T-helper 2 cell treated with Interferon-gamma antibody and Interleukin-4, amounts not matched to agents 5 μg/mL and 100 μg/mL, for 36 hours (primary cell): ENCODE measurements around the gene CPED1.
"Not testable (repeated sequence)": the region's sequence is repeated elsewhere in the genome, so short reads cannot be mapped to it uniquely, and the experiment has no call there.

ENCODE experiments used
- DNase-seq: peaks from one replicate; pipeline ENCODE4 v3.0.0; 2021; ENCODE audit warnings: low spot score
- H3K27ac Mint-ChIP-seq: one replicate; pipeline ENCODE4 v1.8.0; 2021; ENCODE audit warnings: mild to moderate bottlenecking, mixed read lengths
- H3K27me3 Mint-ChIP-seq: one replicate; pipeline ENCODE4 v1.8.0; 2021; ENCODE audit warnings: low read depth, mixed read lengths
- H3K36me3 Mint-ChIP-seq: one replicate; pipeline ENCODE4 v1.8.0; 2021; ENCODE audit warnings: low read depth, mixed read lengths
- H3K4me1 Mint-ChIP-seq: one replicate; pipeline ENCODE4 v1.8.0; 2021; ENCODE audit warnings: low read depth, mixed read lengths
- H3K4me3 Mint-ChIP-seq: one replicate; pipeline ENCODE4 v1.8.0; 2022; ENCODE audit warnings: mild to moderate bottlenecking, moderate library complexity, mixed read lengths
- H3K9me3 Mint-ChIP-seq: one replicate; pipeline ENCODE4 v1.8.0; 2021; ENCODE audit warnings: mixed read lengths

Gene CPED1

GRCh38 chr7:121024611-121025010, 36.1 kb downstream of the CPED1 start:
- Mint-ChIP-seq H3K4me3 (no peak overlapping the region), H3K27me3 (peaks cover 7% of the 10 kb centered on the region), H3K4me1 (no peaks in the 10 kb centered on the region), H3K9me3 (no peaks in the 10 kb centered on the region), H3K36me3 (no peaks in the 10 kb centered on the region), H3K27ac (no peak overlapping the region)
- DNase-seq: no peak

- Mint-ChIP-seq H3K9me3 (no peaks in the 10 kb centered on the region), H3K36me3 (no peaks in the 10 kb centered on the region), H3K4me1 (no peaks in the 10 kb centered on the region), H3K27ac (no peak overlapping the region), H3K4me3 (no peak overlapping the region), H3K27me3 (peaks cover 7% of the 10 kb centered on the region)
- DNase-seq: no peak
Observed at GRCh38 chr7:121026159-121026558, 37.6 kb downstream of the CPED1 start.

DNA sequence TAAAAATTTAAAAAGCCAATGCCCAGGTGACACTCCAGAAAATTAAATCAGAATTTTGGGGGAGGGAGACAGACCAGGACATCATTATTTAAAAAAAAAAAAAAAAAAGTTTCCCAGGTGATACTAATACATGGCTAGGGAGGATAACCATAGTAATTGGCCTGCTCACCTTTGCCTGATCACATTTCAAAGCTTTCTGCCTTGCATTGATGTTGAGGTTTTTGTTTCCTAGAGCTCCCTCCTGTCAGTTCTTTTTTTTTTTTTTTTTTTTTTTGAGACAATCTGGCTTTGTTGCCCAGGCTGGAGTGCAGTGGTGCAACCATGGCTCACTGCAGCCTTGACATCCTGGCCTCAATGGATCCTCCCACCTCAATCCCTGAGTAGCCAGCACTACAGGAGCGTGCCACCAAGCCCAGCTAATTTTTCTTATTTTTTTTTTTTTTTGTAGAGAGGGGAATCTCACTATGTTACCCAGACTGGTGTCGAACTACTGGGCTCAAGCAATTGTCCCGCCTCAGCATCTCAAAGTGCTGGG, 38.1 kb downstream of the CPED1 start:
- no peak overlapping the region for H3K27ac Mint-ChIP-seq
- H3K4me1 Mint-ChIP-seq: no peaks in the 10 kb centered on the region
- no peaks in the 10 kb centered on the region for H3K36me3 Mint-ChIP-seq
- peaks cover 7% of the 10 kb centered on the region for H3K27me3 Mint-ChIP-seq
- H3K9me3 Mint-ChIP-seq: no peaks in the 10 kb centered on the region
- DNase-seq: no peak
- H3K4me3 Mint-ChIP-seq: no peak overlapping the region

GRCh38 chr7:121027761-121028669, 39.5 kb downstream of the CPED1 start:
- peaks cover 7% of the 10 kb centered on the region for H3K27me3 Mint-ChIP-seq
- no peak for DNase-seq
- H3K36me3 Mint-ChIP-seq: no peaks in the 10 kb centered on the region
- no peaks in the 10 kb centered on the region for H3K9me3 Mint-ChIP-seq
- H3K27ac Mint-ChIP-seq: no peak overlapping the region
- H3K4me1 Mint-ChIP-seq: peaks cover 2% of the 10 kb centered on the region
- H3K4me3 Mint-ChIP-seq: no peak overlapping the region

GRCh38 chr7:121029302-121029701, 40.8 kb downstream of the CPED1 start:
- peaks cover 2% of the 10 kb centered on the region for H3K4me1 Mint-ChIP-seq
- no peaks in the 10 kb centered on the region for H3K36me3 Mint-ChIP-seq
- H3K4me3 Mint-ChIP-seq: no peak overlapping the region
- DNase-seq: no peak
- no peak overlapping the region for H3K27ac Mint-ChIP-seq
- H3K27me3 Mint-ChIP-seq: peaks cover 5% of the 10 kb centered on the region
- no peaks in the 10 kb centered on the region for H3K9me3 Mint-ChIP-seq

- Mint-ChIP-seq H3K4me3 (no peak overlapping the region), H3K27ac (no peak overlapping the region)
Observed at GRCh38 chr7:121030308-121030707, 41.8 kb downstream of the CPED1 start.

DNA sequence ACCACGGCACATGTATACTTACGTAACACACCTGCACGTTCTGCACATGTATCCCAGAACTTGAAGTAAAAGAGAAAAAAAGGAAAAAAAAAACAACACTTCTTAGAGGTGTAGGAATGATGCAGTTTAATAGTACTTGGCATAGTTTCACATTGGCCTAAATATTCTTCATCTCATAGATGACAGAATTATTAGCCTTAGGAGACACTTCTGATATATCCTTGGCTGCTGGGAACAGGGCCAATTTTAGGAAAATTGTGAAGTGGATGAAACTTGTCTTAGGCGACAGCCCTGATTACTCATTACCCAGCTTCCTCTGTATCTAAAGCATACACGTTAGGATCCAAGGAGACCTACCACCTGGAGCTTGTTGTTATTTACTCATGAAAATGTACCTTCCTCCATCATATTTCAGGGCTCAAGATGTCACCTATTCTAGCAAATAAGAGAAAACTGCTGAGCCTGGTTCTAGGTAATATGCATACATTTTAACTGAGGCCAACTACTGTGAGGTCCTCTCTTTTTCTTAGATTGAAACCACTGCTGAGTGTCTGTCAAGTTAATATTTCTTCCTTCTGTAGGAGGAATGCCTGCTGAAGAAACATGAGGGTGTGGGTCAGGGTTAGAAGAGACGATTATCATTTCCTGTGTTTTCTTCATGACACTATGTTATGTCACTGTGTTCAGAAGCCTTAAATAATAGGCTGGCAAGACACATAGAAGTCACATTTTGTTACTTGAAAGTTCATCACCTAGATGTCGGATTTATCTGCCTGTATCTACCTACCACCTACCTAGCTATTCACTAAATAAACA, 44.3 kb downstream of the CPED1 start:
- Mint-ChIP-seq H3K27me3 (no peaks in the 10 kb centered on the region), H3K9me3 (no peaks in the 10 kb centered on the region), H3K27ac (no peak overlapping the region), H3K4me1 (peaks cover 2% of the 10 kb centered on the region), H3K36me3 (no peaks in the 10 kb centered on the region), H3K4me3 (no peak overlapping the region)
- DNase-seq: no peak

More at GRCh38 chr7:121030308-121030707, 41.8 kb downstream of the CPED1 start:
- peaks cover 2% of the 10 kb centered on the region for H3K4me1 Mint-ChIP-seq
- no peak for DNase-seq
- no peaks in the 10 kb centered on the region for H3K9me3 Mint-ChIP-seq
- H3K27me3 Mint-ChIP-seq: peaks cover 5% of the 10 kb centered on the region
- H3K36me3 Mint-ChIP-seq: no peaks in the 10 kb centered on the region

- no peaks in the 10 kb centered on the region for H3K27me3 Mint-ChIP-seq
- no peak for DNase-seq
- H3K4me1 Mint-ChIP-seq: peaks cover 2% of the 10 kb centered on the region
- H3K9me3 Mint-ChIP-seq: no peaks in the 10 kb centered on the region
- no peaks in the 10 kb centered on the region for H3K36me3 Mint-ChIP-seq
- no peak overlapping the region for H3K4me3 Mint-ChIP-seq
- H3K27ac Mint-ChIP-seq: no peak overlapping the region
Observed at GRCh38 chr7:121034929-121035328, 46.4 kb downstream of the CPED1 start.

DNA sequence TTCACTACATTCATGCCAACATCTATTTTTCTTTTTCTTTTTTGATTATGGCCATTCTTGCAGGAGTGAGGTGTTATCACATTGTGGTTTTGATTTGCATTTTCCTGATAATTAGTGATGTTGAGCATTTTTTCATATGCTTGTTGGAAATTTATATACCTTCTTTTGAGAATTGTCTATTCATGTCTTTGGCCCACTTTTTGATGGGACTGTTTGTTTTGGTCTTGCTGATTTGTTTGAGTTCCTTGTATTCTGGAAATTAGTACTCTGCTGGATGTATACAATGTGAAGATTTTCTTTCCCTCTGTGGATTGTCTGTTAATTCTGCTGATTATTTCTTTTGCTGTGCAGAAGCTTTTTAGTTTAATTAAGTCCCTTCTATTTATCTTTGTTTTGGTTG, 48.3 kb downstream of the CPED1 start:
- not testable (repeated sequence) for H3K9me3 Mint-ChIP-seq, DNase-seq, H3K27me3 Mint-ChIP-seq, H3K27ac Mint-ChIP-seq, H3K36me3 Mint-ChIP-seq, H3K4me1 Mint-ChIP-seq, H3K4me3 Mint-ChIP-seq

- H3K4me1 Mint-ChIP-seq, H3K27me3 Mint-ChIP-seq: not testable (repeated sequence)
Observed at GRCh38 chr7:121037329-121037728, 48.8 kb downstream of the CPED1 start.

DNA sequence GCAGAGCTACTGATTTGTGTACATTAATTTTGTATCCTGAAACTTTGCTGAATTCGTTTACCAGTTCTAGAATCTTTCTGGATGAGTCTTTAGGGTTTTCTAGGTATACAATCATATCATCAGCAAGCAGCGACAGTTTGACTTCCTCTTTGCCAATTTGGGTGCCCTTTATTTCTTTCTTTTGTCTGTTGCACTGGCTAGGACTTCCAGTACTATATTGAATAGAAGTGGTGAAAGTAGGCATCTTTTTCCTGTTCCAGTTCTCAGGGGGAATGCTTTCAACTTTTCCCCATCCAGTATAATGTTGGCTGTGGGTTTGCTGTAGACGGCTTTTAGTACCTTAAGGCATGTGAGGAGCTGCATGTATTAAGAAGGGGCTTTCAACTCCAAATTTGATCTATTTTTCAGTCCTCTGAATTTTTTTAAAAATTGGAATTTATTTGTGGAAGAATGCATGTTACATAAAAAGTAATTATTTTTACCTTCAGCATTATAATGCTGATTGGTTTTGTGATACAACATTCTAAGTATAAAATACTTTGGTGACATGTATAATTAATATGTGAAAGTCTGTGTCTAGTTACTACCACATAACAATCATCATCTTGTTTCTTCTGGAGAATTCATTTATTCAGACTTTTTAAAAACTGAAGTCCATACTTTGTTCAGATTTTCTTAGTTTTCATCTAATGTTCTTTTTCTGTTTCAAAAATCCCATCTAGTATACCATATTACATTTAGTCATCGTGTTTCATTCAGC, 49.6 kb downstream of the CPED1 start:
- DNase-seq: no peak
- H3K4me3 Mint-ChIP-seq: no peak overlapping the region
- no peaks in the 10 kb centered on the region for H3K36me3 Mint-ChIP-seq
- no peaks in the 10 kb centered on the region for H3K9me3 Mint-ChIP-seq
- no peaks in the 10 kb centered on the region for H3K27me3 Mint-ChIP-seq
- no peak overlapping the region for H3K27ac Mint-ChIP-seq
- no peaks in the 10 kb centered on the region for H3K4me1 Mint-ChIP-seq

More at GRCh38 chr7:121037329-121037728, 48.8 kb downstream of the CPED1 start:
- not testable (repeated sequence) for H3K9me3 Mint-ChIP-seq, DNase-seq, H3K27ac Mint-ChIP-seq, H3K36me3 Mint-ChIP-seq, H3K4me3 Mint-ChIP-seq

DNA sequence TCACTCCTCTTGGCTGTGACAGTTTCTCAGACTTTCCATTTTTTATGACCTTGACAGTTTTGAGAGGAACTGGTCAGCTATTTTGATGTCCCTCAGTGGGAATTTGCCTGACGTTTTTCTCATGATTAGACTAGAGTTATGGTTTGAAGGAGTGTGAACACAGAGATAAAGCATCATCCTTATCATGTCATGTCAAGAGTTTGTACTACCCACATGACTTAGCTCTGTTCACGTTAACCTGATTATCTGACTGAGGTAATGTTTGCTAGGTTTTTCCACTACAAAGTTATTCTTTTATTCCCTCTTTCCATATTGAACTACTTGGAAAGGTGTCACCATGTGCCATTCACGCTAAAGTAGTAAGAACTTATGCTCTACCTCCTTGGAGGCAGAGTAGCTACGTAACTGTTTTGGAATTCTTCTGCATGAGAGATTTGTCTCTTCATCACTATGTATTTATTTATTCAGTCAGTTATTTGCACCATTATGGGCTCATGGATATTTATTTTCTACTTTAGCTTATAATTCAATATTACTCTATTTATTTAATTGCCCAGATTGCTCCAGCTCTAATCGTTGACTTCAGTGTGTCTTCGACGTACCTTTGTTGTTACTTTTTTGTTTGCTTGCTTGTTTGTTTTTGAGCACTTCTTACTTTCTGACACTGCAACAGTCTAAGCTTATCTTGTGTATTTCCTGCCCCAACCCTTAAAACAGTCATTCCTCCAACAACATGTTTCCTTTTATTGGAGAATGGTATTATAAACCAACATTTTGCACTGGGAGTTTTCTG, 50.4 kb downstream of the CPED1 start:
- no peaks in the 10 kb centered on the region for H3K4me1 Mint-ChIP-seq
- no peaks in the 10 kb centered on the region for H3K36me3 Mint-ChIP-seq
- H3K4me3 Mint-ChIP-seq: no peak overlapping the region
- no peaks in the 10 kb centered on the region for H3K9me3 Mint-ChIP-seq
- no peak overlapping the region for H3K27ac Mint-ChIP-seq
- no peaks in the 10 kb centered on the region for H3K27me3 Mint-ChIP-seq
- no peak for DNase-seq

DNA sequence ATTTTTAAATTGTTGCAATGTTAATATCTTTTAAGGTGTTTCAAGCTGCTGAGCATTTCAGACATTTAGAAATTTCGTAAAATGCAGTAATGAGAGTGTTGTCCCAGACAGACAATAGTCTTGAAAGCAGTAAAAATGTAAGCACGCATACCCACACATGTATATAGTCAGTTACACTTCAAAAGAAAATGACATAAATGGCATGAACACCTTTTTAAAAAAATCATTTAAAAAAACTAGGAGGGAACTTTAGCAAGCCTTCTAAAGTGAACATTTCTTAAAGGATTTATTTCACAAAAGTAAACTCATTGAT, 51.0 kb downstream of the CPED1 start:
- no peak for DNase-seq
- H3K4me3 Mint-ChIP-seq: no peak overlapping the region
- no peaks in the 10 kb centered on the region for H3K36me3 Mint-ChIP-seq
- no peaks in the 10 kb centered on the region for H3K4me1 Mint-ChIP-seq
- H3K9me3 Mint-ChIP-seq: no peaks in the 10 kb centered on the region
- H3K27ac Mint-ChIP-seq: no peak overlapping the region
- H3K27me3 Mint-ChIP-seq: no peaks in the 10 kb centered on the region
